ENCODE data around the gene NLRP5. TPM values are rescaled to one million over a fixed set of nuclear protein-coding genes. Genes with fewer than 3 reads are reported as not detected.

NLRP5 gene
- polyA plus RNA-seq, 3 donors = not detected

- Mint-ChIP-seq H3K27ac (peak overlapping the region in 6 of 7 donors; percentile 41 to 91 (median 82)), H3K27me3 (ENCODE audit: low read depth in 3 of 3) (no peaks in the 10 kb centered on the region), H3K36me3 (peaks cover 61 to 85% of the 10 kb centered on the region in 2 donors), H3K4me1 (peaks cover 8% of the 10 kb centered on the region), H3K4me3 (no peak overlapping the region), H3K9me3 (peaks cover 8 to 33% (median 26%) of the 10 kb centered on the region in 7 donors)
- H3K27me3 ChIP-seq (ENCODE audit: control insufficient read depth in 2 of 2, insufficient read depth in 2 of 2, low read length in 2 of 2) = no peaks in the 10 kb centered on the region
- H3K9ac ChIP-seq (ENCODE audit: insufficient read depth, low read length, poor library complexity, severe bottlenecking) = no peak overlapping the region
- TF ChIP-seq CTCF (IDR thresholded peaks at IDR 0.05) = no peak
- H2AFZ ChIP-seq (ENCODE audit: insufficient read depth, low read depth, low read length, poor library complexity, severe bottlenecking) = no peak overlapping the region
- DNase-seq = no peak
- peaks cover 86% of the 10 kb centered on the region for H4K20me1 ChIP-seq (ENCODE audit: insufficient read depth, low read length)
- intact Hi-C loops (cut with micrococcal nuclease) = no loop called here
- H3K27ac ChIP-seq (ENCODE audit: low read depth in 1 of 2, low read length in 2 of 2) = peak overlapping the region in 1 of 2 donors; percentile 66
- peaks cover 46 to 78% of the 10 kb centered on the region in 2 donors for H3K36me3 ChIP-seq (replicated peaks in 1 of 2; ENCODE audit: control insufficient read depth in 1 of 2, insufficient read depth in 2 of 2, low read length in 2 of 2)
- H3K4me1 ChIP-seq (ENCODE audit: control insufficient read depth in 1 of 2, insufficient read depth in 2 of 2, low read length in 2 of 2) = no peaks in the 10 kb centered on the region
- 96% methylated on average over 31 of the region's 38 CpGs for WGBS (ENCODE audit: insufficient coverage)
- H3K9me3 ChIP-seq (replicated peaks in 1 of 2; ENCODE audit: control insufficient read depth in 1 of 2, insufficient read depth in 1 of 2, low read length in 2 of 2) = peaks cover 9 to 35% of the 10 kb centered on the region in 2 donors
- peaks cover 73% of the 10 kb centered on the region for H3K79me2 ChIP-seq (ENCODE audit: insufficient read depth, low read length)
- H3K4me2 ChIP-seq (replicated peaks; ENCODE audit: extremely low read depth, low read length, poor library complexity, severe bottlenecking) = no peak overlapping the region
- H3K4me3 ChIP-seq (replicated peaks in 1 of 3; ENCODE audit: low read depth in 2 of 3, low read length in 3 of 3) = no peak overlapping the region
Measured at GRCh38 chr19:56091751-56092546, 105.4 kb downstream of the NLRP5 start.

GRCh38 chr19:56092685-56093631, 106.4 kb downstream of the NLRP5 start:
- Histone ChIP-seq H3K9ac (ENCODE audit: insufficient read depth, low read length, poor library complexity, severe bottlenecking) (no peak overlapping the region), H3K36me3 (replicated peaks in 1 of 2; ENCODE audit: control insufficient read depth in 1 of 2, insufficient read depth in 2 of 2, low read length in 2 of 2) (peaks cover 50 to 88% of the 10 kb centered on the region in 2 donors), H3K27me3 (ENCODE audit: control insufficient read depth in 2 of 2, insufficient read depth in 2 of 2, low read length in 2 of 2) (no peaks in the 10 kb centered on the region), H3K4me2 (replicated peaks; ENCODE audit: extremely low read depth, low read length, poor library complexity, severe bottlenecking) (no peak overlapping the region), H3K79me2 (ENCODE audit: insufficient read depth, low read length) (peaks cover 83% of the 10 kb centered on the region), H3K9me3 (replicated peaks in 1 of 2; ENCODE audit: control insufficient read depth in 1 of 2, insufficient read depth in 1 of 2, low read length in 2 of 2) (peaks cover 9 to 35% of the 10 kb centered on the region in 2 donors), H3K4me1 (ENCODE audit: control insufficient read depth in 1 of 2, insufficient read depth in 2 of 2, low read length in 2 of 2) (no peaks in the 10 kb centered on the region), H3K4me3 (replicated peaks in 1 of 3; ENCODE audit: low read depth in 2 of 3, low read length in 3 of 3) (no peak overlapping the region), H2AFZ (ENCODE audit: insufficient read depth, low read depth, low read length, poor library complexity, severe bottlenecking) (no peak overlapping the region), H4K20me1 (ENCODE audit: insufficient read depth, low read length) (peaks cover 88% of the 10 kb centered on the region), H3K27ac (ENCODE audit: low read depth in 1 of 2, low read length in 2 of 2) (peak overlapping the region in 1 of 2 donors; percentile 26)
- no peak overlapping the region for H3K4me3 Mint-ChIP-seq
- H3K27me3 Mint-ChIP-seq (ENCODE audit: low read depth in 3 of 3) = no peaks in the 10 kb centered on the region
- no peak for DNase-seq
- H3K27ac Mint-ChIP-seq = peak overlapping the region in 4 of 7 donors; percentile 3 to 79 (median 60)
- 97% methylated on average over 22 of the region's 32 CpGs for WGBS (ENCODE audit: insufficient coverage)
- peaks cover 8% of the 10 kb centered on the region for H3K4me1 Mint-ChIP-seq
- TF ChIP-seq CTCF (IDR thresholded peaks at IDR 0.05) = no peak
- H3K36me3 Mint-ChIP-seq = peaks cover 63 to 89% of the 10 kb centered on the region in 2 donors
- peaks cover 8 to 35% (median 29%) of the 10 kb centered on the region in 7 donors for H3K9me3 Mint-ChIP-seq
- intact Hi-C loops (cut with micrococcal nuclease) = no loop called here

Measured in CD14-positive monocyte (primary cell).